ENCODE measurements around the gene OPN1MW.
"Not testable (repeated sequence)": the region's sequence is repeated elsewhere in the genome, so short reads cannot be mapped to it uniquely, and the experiment has no call there.

Gene OPN1MW

GRCh38 chrX:154182296-154182695 is at the start of gene OPN1MW:
OPN1MW (plus strand) TSS chrX:154182596; CDS start chrX:154182678, 82 bp downstream.
- not testable (repeated sequence) for DNase-seq

DNA sequence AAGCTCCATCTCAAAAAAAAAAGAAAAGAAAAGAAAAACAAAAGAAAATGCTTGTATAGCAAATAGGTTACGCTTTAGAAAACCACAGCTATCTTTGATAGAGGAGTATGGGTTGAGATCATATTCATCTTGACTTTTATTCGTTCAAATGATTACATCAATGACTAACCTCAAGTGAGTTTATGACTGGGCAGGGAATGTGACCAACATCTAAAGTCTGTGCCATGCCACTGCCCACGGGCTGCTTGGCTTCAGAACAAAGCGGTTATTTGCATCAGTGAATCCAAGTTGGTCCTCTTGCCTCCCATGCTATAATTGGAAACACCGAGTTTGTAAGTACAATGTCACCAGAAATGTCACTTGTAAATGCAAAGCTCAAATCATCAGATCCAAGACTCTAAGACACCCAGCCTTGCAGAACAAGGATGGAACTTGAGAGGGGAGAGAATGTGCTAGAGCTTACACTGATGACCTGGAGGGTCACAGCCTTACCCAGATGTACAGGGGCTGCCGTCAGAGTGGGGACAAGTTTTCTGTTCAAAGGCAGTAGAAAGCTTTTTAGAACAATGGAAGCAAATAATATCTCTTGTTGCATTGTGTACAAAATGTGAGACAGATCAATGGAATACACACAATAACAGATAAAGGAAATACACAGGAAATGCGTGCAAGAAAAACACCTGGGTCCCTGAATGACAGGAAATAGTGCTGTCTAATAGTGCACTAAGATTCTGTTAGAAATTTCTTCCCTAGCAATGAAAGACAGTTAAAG is 46.8 kb upstream of the OPN1MW start:
- DNase-seq: no peak

- DNase-seq: peak; percentile 77
These were observed 45.7 kb upstream of the OPN1MW start for GRCh38 chrX:154136627-154137161.

- no peak for DNase-seq
These were observed 43.5 kb upstream of the OPN1MW start for GRCh38 chrX:154138857-154139256.

DNA sequence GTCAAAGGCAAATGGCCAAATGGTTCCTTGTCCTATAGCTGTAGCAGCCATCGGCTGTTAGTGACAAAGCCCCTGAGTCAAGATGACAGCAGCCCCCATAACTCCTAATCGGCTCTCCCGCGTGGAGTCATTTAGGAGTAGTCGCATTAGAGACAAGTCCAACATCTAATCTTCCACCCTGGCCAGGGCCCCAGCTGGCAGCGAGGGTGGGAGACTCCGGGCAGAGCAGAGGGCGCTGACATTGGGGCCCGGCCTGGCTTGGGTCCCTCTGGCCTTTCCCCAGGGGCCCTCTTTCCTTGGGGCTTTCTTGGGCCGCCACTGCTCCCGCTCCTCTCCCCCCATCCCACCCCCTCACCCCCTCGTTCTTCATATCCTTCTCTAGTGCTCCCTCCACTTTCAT is 42.2 kb upstream of the OPN1MW start:
- no peak for DNase-seq

DNA sequence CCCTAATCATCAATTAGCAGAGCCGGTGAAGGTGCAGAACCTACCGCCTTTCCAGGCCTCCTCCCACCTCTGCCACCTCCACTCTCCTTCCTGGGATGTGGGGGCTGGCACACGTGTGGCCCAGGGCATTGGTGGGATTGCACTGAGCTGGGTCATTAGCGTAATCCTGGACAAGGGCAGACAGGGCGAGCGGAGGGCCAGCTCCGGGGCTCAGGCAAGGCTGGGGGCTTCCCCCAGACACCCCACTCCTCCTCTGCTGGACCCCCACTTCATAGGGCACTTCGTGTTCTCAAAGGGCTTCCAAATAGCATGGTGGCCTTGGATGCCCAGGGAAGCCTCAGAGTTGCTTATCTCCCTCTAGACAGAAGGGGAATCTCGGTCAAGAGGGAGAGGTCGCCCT is 41.7 kb upstream of the OPN1MW start:
- no peak for DNase-seq

GRCh38 chrX:154142386-154142785 is 40.0 kb upstream of the OPN1MW start:
- no peak for DNase-seq

DNA sequence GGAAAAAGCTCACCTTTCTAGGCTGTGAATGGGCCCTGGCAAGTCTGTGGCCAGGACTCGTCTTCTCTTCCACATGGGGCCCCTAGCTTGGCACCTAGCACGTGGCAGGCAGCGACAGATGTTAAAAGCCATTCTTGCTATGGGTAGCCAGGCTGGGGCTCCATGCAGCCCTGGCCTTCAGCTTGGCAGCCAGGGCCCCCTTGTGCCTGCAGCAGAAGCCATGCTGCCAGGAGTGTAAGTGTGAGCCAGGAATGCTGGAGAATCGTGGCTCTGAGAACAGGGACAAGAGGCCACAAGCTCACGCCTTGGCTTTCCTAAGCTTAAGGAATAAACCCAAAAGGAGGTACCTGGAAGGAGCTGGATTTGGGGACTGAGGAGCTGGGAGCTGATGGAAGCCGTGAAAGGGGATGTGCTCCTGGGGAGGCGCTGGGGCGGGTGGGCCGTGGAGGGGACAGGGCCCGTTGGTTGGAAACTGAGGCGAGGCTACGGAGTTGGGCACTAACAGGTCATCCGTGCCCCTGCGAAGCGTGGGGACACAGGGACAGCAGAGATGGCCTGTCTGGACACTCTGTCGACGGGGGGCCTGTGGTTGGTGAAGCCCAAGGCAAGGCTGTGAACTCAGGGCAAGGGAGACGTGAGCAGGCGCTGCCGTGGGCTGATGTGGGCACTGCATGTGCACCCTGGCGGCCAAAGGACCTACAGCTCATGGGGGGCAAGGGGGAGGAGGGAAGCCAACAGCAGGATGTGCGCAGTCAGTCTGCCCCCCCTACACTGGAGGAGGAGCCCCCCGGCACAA is 39.2 kb upstream of the OPN1MW start:
- no peak for DNase-seq

- not testable (repeated sequence) for DNase-seq
These were observed 38.4 kb upstream of the OPN1MW start, which contains the start of gene OPN1LW for GRCh38 chrX:154144010-154144409. OPN1LW (plus strand) TSS chrX:154144243; CDS start chrX:154144284, 41 bp downstream.

DNA sequence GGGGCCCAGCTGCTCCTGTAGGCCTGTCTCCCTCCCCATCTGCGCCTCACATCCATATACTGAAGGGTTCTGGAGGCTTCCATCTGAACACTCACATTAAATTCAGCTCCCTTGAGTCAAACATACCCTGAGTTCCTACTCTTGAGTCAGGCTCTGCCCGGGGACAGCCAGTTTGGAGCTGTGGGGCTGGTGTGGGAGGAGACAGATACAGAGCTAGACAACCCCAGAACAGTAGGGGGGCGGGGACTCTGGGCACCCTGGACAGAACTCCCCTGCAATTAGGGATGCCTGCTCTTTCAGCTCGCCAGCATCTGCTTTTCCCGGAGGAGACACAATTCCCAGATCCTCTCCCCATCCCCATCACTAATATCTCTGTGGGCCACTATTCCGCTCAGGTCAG is 31.4 kb upstream of the OPN1MW start:
- DNase-seq: not testable (repeated sequence)

GRCh38 chrX:154156221-154156620 is 26.2 kb upstream of the OPN1MW start:
- not testable (repeated sequence) for DNase-seq

GRCh38 chrX:154157207-154157606 is 25.2 kb upstream of the OPN1MW start:
- DNase-seq: not testable (repeated sequence)

DNA sequence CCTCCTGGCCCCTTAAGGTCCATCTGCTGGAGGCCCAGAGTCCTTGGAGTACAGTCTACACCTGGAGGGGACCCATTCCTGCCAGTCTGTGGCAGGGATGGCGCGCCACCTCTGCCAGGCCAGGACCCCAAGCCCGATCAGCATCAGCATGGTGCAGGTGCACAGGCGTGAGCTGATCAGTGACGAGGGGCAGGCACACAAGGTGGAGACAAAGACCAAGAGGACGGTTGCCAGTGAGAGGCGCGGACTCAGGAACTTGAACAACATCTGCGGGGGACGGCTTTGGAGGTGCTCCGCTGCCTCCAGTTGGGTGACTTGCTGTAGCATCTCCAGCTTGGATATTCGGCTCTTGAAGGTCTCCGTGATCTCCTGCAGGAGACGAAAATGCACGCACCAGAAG is 23.1 kb upstream of the OPN1MW start:
- not testable (repeated sequence) for DNase-seq

- not testable (repeated sequence) for DNase-seq
These were observed 17.5 kb upstream of the OPN1MW start for GRCh38 chrX:154164902-154165301.

- not testable (repeated sequence) for DNase-seq
These were observed 14.0 kb upstream of the OPN1MW start for GRCh38 chrX:154168384-154168783.

DNA sequence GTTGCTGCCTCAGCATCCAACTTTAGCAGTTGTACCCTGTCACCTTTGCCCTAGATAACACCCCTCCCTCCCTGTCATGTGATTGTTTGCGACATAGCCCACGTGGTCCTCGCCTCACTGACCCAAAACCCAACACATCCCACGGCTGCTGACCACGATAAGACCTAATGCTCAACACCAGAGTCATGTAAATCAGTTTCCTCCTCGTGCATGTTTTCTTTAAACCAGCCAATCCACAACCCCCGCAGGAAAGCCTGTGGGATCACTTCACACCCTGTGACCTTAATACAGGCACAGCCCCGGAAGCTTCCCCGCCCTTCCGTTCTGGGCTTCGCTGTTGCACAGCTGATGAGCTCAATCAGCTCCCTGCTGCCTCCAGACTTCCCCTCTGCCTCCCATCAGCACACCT is 9.9 kb upstream of the OPN1MW start:
- not testable (repeated sequence) for DNase-seq

DNA sequence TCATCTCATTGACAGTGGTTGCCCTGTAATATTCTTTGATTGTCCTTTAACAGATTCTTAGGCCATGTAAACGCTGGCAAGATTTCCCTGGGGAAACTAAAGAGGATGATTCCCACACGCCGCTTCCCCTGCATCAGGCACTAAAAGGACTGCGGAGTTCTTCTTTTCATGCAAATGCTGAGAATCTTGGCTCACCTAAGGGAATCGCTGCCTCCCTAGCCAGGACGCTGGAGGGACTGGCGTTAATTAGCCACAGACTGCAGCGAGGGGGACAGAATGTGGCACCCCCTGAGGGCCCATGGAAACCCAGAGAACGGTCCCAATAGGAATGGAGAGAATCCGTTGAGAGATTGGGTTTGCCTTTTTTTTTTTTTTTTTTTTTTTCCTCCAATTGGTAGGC is 8.0 kb upstream of the OPN1MW start:
- DNase-seq: not testable (repeated sequence)

DNA sequence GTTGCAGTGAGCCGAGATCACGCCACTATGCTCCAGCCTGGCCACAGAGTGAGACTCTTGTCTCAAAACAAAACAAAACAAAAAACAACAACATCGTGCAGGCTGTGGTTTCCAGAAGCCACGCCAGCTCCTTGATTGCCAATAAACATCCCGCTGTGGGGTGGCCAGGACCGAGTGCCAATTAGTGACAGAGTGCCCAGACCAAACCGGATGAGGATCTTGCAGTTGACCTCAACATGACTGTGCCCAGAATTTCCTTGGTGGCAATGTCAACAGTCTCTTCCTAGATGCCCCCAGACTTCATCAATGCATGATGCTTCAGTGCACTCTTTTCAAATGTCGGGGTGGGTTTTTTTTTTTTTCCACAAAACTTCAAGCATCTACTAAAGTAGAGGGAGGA is 1.4 kb downstream of the OPN1MW start:
- not testable (repeated sequence) for DNase-seq

DNA sequence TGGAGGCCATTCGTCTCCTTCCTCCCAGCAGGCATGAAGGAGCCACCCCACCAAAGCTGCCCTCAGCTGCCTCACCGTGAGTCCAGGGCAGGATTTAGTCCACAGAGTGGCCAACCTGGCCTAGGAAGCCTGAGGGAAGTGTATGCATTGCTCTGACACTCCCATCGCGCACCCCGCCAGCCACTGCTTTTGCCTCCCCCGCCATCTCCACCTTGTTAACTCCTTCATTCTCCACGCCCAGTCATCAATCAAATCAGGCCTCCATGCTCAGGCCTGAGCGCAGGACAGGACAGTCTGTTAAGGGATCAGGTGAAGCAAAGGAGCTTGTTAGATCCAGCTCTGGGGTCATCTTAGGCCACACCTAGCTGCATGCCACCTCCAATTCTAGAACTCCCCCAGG is 10.4 kb downstream of the OPN1MW start:
- not testable (repeated sequence) for DNase-seq

- DNase-seq: not testable (repeated sequence)
These were observed 11.9 kb downstream of the OPN1MW start for GRCh38 chrX:154194316-154194715.

DNA sequence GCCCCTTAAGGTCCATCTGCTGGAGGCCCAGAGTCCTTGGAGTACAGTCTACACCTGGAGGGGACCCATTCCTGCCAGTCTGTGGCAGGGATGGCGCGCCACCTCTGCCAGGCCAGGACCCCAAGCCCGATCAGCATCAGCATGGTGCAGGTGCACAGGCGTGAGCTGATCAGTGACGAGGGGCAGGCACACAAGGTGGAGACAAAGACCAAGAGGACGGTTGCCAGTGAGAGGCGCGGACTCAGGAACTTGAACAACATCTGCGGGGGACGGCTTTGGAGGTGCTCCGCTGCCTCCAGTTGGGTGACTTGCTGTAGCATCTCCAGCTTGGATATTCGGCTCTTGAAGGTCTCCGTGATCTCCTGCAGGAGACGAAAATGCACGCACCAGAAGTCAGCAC is 14.1 kb downstream of the OPN1MW start:
- DNase-seq: not testable (repeated sequence)

- not testable (repeated sequence) for DNase-seq
These were observed 27.4 kb downstream of the OPN1MW start for GRCh38 chrX:154209670-154210418.

- DNase-seq: not testable (repeated sequence)
These were observed 28.7 kb downstream of the OPN1MW start for GRCh38 chrX:154211057-154211456.
